Gastrocnemius medialis (tissue), 4 donors: ENCODE data around the gene BCL6B. TPM values are rescaled to one million over a fixed set of nuclear protein-coding genes. Genes with fewer than 3 reads are reported as not detected.
"Not testable (repeated sequence)": the region's sequence is repeated elsewhere in the genome, so short reads cannot be mapped to it uniquely, and the experiment has no call there.

Source experiments
- ATAC-seq, 2 donors: fragments of 150-250 bp; one replicate each; pipeline ENCODE4 v1.9.1; 2016
- DNase-seq, 2 donors: peaks; one replicate each; pipeline ENCODE4 v3.0.0-alpha.2; 2019
- H3K27ac ChIP-seq, 4 donors: fragments of 200-600 bp; sonication (generic); 1 replicate in 1 of 4; 2 replicates in 3 of 4; pipeline ENCODE4 v1.5.1; 2016 to 2018; ENCODE audit warnings: mild to moderate bottlenecking in 2 of 4, moderate library complexity in 1 of 4
- H3K27me3 ChIP-seq, 3 donors: fragments of 200-600 bp; sonication (generic) in 2 of 3; 1 replicate in 1 of 3; 2 replicates in 2 of 3; pipeline versions ENCODE4 v1.5.1 to v1.6.0; 2016 to 2019; ENCODE audit warnings: mild to moderate bottlenecking in 1 of 3, moderate library complexity in 1 of 3
- H3K36me3 ChIP-seq, 2 donors: fragments of 200-600 bp; sonication (generic) in 1 of 2; one replicate each; pipeline ENCODE4 v1.5.1; 2017 to 2018
- H3K4me1 ChIP-seq, 2 donors: fragments of 200-600 bp; sonication (generic) in 1 of 2; one replicate each; pipeline ENCODE4 v1.5.1; 2016 to 2017; ENCODE audit warnings: mild to moderate bottlenecking in 2 of 2
- H3K4me3 ChIP-seq, 4 donors: fragments of 200-600 bp; sonication (generic) in 3 of 4; 1 replicate in 1 of 4; 2 replicates in 3 of 4; pipeline ENCODE4 v1.5.1; 2016 to 2019; ENCODE audit warnings: mild to moderate bottlenecking in 2 of 4
- H3K9me3 ChIP-seq, 3 donors: fragments of 200-600 bp; sonication (generic) in 2 of 3; 1 replicate in 1 of 3; 2 replicates in 2 of 3; pipeline ENCODE4 v1.5.1; 2016 to 2019
- POLR2A ChIP-seq, 2 donors: fragments of 450-650 bp; IDR thresholded peaks; one replicate each; pipeline ENCODE4 v1.6.1; 2017; ENCODE audit warnings: antibody characterized with exemption in 2 of 2, mild to moderate bottlenecking in 2 of 2, moderate library complexity in 2 of 2
- in situ Hi-C, 4 donors: fragments of 200-750 bp; cut with MboI; loops; one replicate each; pipeline versions ENCODE4 v1.15.0 to v1.8.0; 2017; ENCODE audit warnings: low sequenced_read_pairs in 4 of 4
- intact Hi-C: fragments of 100-400 bp; cut with DNase I; formaldehyde crosslinking; loops from one replicate; pipeline ENCODE4 v1.15.1; 2023; ENCODE audit warnings: low total_unique reads
- total RNA-seq, 4 donors: library from RNA; depleted of rRNA; stranded (reverse); fragments of >200 nt; gene quantifications; one replicate each; pipeline versions ENCODE4 v1.1.0 to v1.2.3, GENCODE V29; 2016
- TF ChIP-seq, protein P1 (sequence below), 5 experiments: fragments of 450-650 bp in 3 of 5; fragments of 200-600 bp in 2 of 5; sonication (generic) in 2 of 5; IDR thresholded peaks in 4 of 5; conservative IDR thresholded peaks in 1 of 5; 1 replicate in 4 of 5; 2 replicates in 1 of 5; pipeline ENCODE4 v1.5.1; 2016 to 2019; ENCODE audit warnings: antibody characterized with exemption in 5 of 5, mild to moderate bottlenecking in 3 of 5, moderate library complexity in 3 of 5

The BCL6B gene
- total RNA-seq, 4 donors from 2014 or later = 1.2 to 3.9 (median 2.1) TPM

DNA sequence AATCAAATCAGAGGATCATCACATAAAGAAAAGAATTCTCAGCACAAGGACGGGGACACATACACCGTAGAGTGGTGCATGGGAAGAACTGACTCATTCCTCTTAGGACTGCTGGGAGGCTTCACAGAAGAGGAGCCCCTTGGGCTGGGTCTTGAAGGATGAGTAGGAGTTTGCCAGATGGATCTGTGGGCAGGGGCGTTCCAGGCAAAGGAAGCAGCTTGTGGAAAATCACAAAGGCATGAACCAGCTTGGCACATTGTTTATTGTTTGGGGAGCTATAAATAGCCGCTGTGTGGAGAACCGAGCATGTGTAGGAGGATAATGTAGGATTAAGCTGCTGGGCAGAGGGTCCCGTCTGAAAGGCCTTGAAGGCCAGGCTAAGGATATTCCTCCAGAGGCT is 26.1 kb downstream of the BCL6B start:
- Histone ChIP-seq H3K27me3 (peaks cover 3 to 8% (median 5%) of the 10 kb centered on the region in 3 donors), H3K9me3 (no peaks in the 10 kb centered on the region), H3K4me3 (no peak overlapping the region), H3K27ac (no peak overlapping the region), H3K4me1 (peaks cover under 1 to 1% of the 10 kb centered on the region in 2 donors), H3K36me3 (no peaks in the 10 kb centered on the region)
- DNase-seq (no peak), ATAC-seq (no peak)
- TF ChIP-seq, protein P1, sequence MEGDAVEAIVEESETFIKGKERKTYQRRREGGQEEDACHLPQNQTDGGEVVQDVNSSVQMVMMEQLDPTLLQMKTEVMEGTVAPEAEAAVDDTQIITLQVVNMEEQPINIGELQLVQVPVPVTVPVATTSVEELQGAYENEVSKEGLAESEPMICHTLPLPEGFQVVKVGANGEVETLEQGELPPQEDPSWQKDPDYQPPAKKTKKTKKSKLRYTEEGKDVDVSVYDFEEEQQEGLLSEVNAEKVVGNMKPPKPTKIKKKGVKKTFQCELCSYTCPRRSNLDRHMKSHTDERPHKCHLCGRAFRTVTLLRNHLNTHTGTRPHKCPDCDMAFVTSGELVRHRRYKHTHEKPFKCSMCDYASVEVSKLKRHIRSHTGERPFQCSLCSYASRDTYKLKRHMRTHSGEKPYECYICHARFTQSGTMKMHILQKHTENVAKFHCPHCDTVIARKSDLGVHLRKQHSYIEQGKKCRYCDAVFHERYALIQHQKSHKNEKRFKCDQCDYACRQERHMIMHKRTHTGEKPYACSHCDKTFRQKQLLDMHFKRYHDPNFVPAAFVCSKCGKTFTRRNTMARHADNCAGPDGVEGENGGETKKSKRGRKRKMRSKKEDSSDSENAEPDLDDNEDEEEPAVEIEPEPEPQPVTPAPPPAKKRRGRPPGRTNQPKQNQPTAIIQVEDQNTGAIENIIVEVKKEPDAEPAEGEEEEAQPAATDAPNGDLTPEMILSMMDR (IDR thresholded peaks at IDR 0.05 in 4 of 5, conservative IDR thresholded peaks at IDR 0.05 in 1 of 5) = no peak
- no peak for TF ChIP-seq POLR2A (IDR thresholded peaks at IDR 0.05)
- intact Hi-C loops (loop anchor here (10.0 kb wide), 1 partner anchor 296 kb away; no protein-coding TSS in a partner anchor), in situ Hi-C loops (loop anchor here in 1 of 4 donors (25.0 kb wide), 1 partner anchor 288 kb away; the partner anchor contains the start of genes ACAP1 and NEURL4)

DNA sequence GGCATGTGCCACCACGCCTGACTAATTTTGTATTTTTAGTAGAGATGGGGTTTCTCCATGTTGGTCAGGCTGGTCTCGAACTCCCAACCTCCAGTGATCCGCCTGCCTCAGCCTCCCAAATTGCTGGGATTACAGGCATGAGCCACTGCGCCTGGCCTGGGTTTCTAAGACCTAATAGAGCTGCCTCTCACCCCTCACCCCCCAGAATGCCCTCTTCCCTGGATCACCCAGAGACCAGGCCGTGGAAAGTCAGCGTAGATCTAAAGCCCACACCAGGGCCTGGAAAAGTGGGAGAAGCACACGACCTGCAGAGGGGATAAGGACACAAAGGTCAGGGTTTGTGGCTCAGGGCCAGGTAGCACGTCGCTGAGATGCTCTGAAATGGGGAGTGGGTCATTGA is 27.7 kb downstream of the BCL6B start:
- H3K4me1 ChIP-seq, H3K27me3 ChIP-seq, H3K36me3 ChIP-seq, H3K27ac ChIP-seq, ATAC-seq, H3K4me3 ChIP-seq, H3K9me3 ChIP-seq, DNase-seq: not testable (repeated sequence)
- in situ Hi-C loops (loop anchor here (5.0 kb wide), 2 partner anchors 82 to 87 kb away; no protein-coding TSS in a partner anchor), intact Hi-C loops (loop anchor here (5.0 kb wide), 1 partner anchor 127 kb away; the partner anchor contains the start of gene ASGR1)

DNA sequence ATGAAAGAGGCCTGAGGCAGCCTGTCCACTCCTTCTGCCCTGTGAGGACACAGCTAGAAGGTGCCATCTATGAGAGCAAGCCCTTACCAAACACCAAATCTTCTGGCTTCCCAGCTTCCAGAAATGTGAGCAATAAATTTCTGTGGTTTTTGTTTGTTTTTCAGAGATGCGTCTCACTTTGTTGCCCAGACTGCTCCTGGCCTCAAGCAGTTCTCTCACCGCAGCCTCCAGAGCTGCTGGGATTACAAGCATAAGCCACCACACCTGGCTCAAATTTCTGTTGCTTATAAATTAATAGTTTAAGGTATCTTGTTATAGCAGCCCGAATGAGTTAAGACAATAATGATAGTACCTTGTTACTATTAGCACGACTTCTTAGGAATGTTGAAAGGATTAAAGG is 33.5 kb downstream of the BCL6B start:
- Histone ChIP-seq H3K27me3 (peaks cover 0 to 3% (median 0%) of the 10 kb centered on the region in 3 donors), H3K4me3 (no peak overlapping the region), H3K36me3 (no peaks in the 10 kb centered on the region), H3K9me3 (no peaks in the 10 kb centered on the region), H3K4me1 (no peaks in the 10 kb centered on the region), H3K27ac (no peak overlapping the region)
- DNase-seq (no peak), ATAC-seq (no peak)
- in situ Hi-C loops (no loop called here), intact Hi-C loops (no loop called here)
- no peak for TF ChIP-seq POLR2A (IDR thresholded peaks at IDR 0.05)
- TF ChIP-seq, protein P1 (IDR thresholded peaks at IDR 0.05 in 4 of 5, conservative IDR thresholded peaks at IDR 0.05 in 1 of 5) = no peak

DNA sequence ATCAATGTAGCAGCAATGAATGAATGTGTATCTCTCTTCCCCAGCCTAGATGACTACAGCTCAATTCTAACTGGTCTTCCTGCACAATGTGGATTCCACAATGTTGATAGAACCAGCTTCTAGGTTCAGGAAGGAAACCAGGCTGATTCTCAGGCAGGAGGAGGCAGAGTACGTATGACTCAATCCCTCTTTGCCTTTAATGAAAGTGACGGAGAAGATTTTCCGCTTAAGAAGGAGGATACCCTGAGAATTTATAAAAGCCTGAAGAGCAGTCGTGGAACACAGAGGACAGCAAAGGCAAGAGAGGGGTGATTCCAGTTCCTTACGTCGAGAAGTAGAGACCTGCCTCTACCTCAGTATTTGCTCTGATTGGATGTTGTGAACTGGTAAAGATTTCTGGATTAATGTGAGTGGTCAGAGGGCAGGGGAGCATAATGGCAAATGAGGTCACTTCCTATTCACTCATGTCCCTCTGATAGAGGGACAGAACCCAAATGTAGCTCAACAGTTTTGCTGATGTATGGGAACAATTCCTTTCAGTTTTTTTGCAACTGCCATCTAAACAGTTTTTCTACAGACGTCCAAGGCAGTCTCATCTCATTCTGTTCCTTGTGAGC is 36.1 kb downstream of the BCL6B start:
- in situ Hi-C loops = no loop called here
- H3K9me3 ChIP-seq = no peaks in the 10 kb centered on the region
- no peak for ATAC-seq
- intact Hi-C loops = no loop called here
- H3K4me1 ChIP-seq = no peaks in the 10 kb centered on the region
- H3K4me3 ChIP-seq = no peak overlapping the region
- TF ChIP-seq POLR2A (IDR thresholded peaks at IDR 0.05) = no peak
- TF ChIP-seq, protein P1 (IDR thresholded peaks at IDR 0.05 in 4 of 5, conservative IDR thresholded peaks at IDR 0.05 in 1 of 5) = no peak
- no peak overlapping the region for H3K27ac ChIP-seq
- H3K27me3 ChIP-seq = peaks cover 0 to 3% (median 0%) of the 10 kb centered on the region in 3 donors
- no peak for DNase-seq
- H3K36me3 ChIP-seq = no peaks in the 10 kb centered on the region

DNA sequence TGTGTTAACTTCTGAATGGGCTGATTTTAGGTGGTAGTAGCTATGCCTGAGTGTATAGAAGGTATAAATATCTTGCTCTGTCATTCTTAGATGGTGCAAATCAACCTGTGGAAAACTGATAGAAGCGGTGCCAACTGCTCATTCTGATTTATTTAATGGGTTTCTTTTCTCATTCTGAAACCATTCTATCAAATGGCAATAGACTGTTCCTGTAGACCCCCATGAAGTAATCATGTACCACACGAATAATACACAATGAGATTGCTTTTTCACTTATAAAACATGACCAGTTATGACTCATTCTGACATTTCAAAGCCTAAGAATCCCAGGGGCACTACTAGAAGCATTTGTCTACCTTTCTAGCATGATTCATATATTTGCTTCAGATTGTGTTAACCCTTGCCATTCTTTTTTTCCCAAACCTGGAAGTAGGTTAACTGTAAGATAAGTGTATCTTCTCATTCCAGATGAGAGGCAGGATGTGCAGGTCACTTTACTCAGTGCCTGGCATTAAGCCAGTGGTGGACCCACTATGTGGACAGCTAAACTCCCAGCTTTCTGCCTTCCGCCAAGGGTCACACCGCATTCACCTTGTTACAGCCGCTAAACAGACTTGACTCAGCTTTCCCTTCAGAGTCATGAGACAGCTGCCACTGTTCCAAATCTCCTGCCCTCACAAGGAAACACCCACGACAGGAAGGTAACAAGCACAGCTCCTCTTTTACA is 37.5 kb downstream of the BCL6B start:
- Histone ChIP-seq H3K4me1 (no peaks in the 10 kb centered on the region), H3K27me3 (peaks cover 0 to 3% (median 0%) of the 10 kb centered on the region in 3 donors), H3K4me3 (no peak overlapping the region), H3K9me3 (no peaks in the 10 kb centered on the region), H3K27ac (no peak overlapping the region), H3K36me3 (no peaks in the 10 kb centered on the region)
- no peak for TF ChIP-seq POLR2A (IDR thresholded peaks at IDR 0.05)
- TF ChIP-seq, protein P1 (IDR thresholded peaks at IDR 0.05 in 4 of 5, conservative IDR thresholded peaks at IDR 0.05 in 1 of 5) = no peak
- in situ Hi-C loops = no loop called here
- DNase-seq (no peak), ATAC-seq (no peak)
- intact Hi-C loops = no loop called here
